Mesenchymal stem cell (in vitro differentiated cells and primary cell): Measurements from ENCODE around the gene RAP2A.

Experiments used
- DNase-seq: peaks from one replicate; pipeline ENCODE4 v3.0.0-alpha.2; 2013
- H2AFZ ChIP-seq: one replicate; pipeline ENCODE4 v1.6.1; 2013; ENCODE audit warnings: low read depth, mild to moderate bottlenecking, control low read depth, inconsistent platforms, low read length, moderate library complexity
- H2AK5ac ChIP-seq: 2 replicates; pipeline ENCODE4 v1.6.1; 2013; ENCODE audit warnings: low read length, moderate library complexity, mild to moderate bottlenecking, inconsistent platforms; ENCODE audit not compliant: severe bottlenecking
- H2BK120ac ChIP-seq: one replicate; pipeline ENCODE4 v1.6.1; 2013; ENCODE audit warnings: low read depth, mild to moderate bottlenecking, inconsistent platforms, low read length, moderate library complexity
- H2BK12ac ChIP-seq, 2 experiments: one replicate each; pipeline ENCODE4 v1.6.1; 2013; ENCODE audit warnings: inconsistent platforms in 2 of 2, low read length in 2 of 2, mild to moderate bottlenecking in 2 of 2, moderate library complexity in 2 of 2, control low read depth in 1 of 2
- H2BK15ac ChIP-seq: one replicate; pipeline ENCODE4 v1.6.1; 2013; ENCODE audit warnings: mild to moderate bottlenecking, low read depth, inconsistent platforms; ENCODE audit not compliant: poor library complexity, severe bottlenecking
- H2BK5ac ChIP-seq: 2 replicates; pipeline ENCODE4 v1.6.1; 2013; ENCODE audit warnings: low read depth, mild to moderate bottlenecking, low read length, control low read depth, inconsistent platforms; ENCODE audit not compliant: poor library complexity, severe bottlenecking
- H3K14ac ChIP-seq, 2 experiments: one replicate each; pipeline ENCODE4 v1.6.1; 2013; ENCODE audit warnings: inconsistent platforms in 2 of 2, low read length in 2 of 2, control low read depth in 1 of 2, mild to moderate bottlenecking in 1 of 2, moderate library complexity in 1 of 2
- H3K18ac ChIP-seq, 2 experiments: one replicate each; pipeline ENCODE4 v1.6.1; 2013; ENCODE audit warnings: inconsistent platforms in 2 of 2, low read length in 2 of 2, control low read depth in 1 of 2, low read depth in 1 of 2, mild to moderate bottlenecking in 1 of 2
- H3K23ac ChIP-seq, 2 experiments: one replicate each; pipeline ENCODE4 v1.6.1; 2013; ENCODE audit warnings: inconsistent platforms in 2 of 2, low read length in 2 of 2, mild to moderate bottlenecking in 2 of 2, moderate library complexity in 2 of 2, control low read depth in 1 of 2
- H3K27ac ChIP-seq: 2 replicates; pipeline ENCODE4 v1.5.1; 2013; ENCODE audit warnings: mild to moderate bottlenecking, moderate library complexity, low read length, control low read depth, inconsistent platforms; ENCODE audit not compliant: poor library complexity, severe bottlenecking
- H3K27me3 ChIP-seq, 2 experiments: 2 replicates each; pipeline versions ENCODE4 v1.6.1 to v1.7.0; 2013; ENCODE audit warnings: low read length in 2 of 2, mild to moderate bottlenecking in 2 of 2, moderate library complexity in 2 of 2, control low read depth in 1 of 2, inconsistent platforms in 1 of 2; ENCODE audit not compliant: control insufficient read depth in 1 of 2, insufficient read depth in 1 of 2
- H3K36me3 ChIP-seq, 2 experiments: 2 replicates each; pipeline versions ENCODE4 v1.6.1 to v1.7.0; 2013; ENCODE audit warnings: low read length in 2 of 2, control low read depth in 1 of 2, inconsistent platforms in 1 of 2, low read depth in 1 of 2, mild to moderate bottlenecking in 1 of 2; ENCODE audit not compliant: insufficient read depth in 2 of 2, control insufficient read depth in 1 of 2
- H3K4ac ChIP-seq, 2 experiments: one replicate each; pipeline ENCODE4 v1.6.1; 2013; ENCODE audit warnings: inconsistent platforms in 2 of 2, low read length in 2 of 2, mild to moderate bottlenecking in 2 of 2, moderate library complexity in 2 of 2, control low read depth in 1 of 2, low read depth in 1 of 2
- H3K4me1 ChIP-seq: 2 replicates; pipeline ENCODE4 v1.6.1; 2013; ENCODE audit warnings: low read depth, low read length, control low read depth; ENCODE audit not compliant: control insufficient read depth, insufficient read depth
- H3K4me2 ChIP-seq: 2 replicates; pipeline ENCODE4 v1.6.1; 2013; ENCODE audit warnings: low read length, mild to moderate bottlenecking, inconsistent platforms; ENCODE audit not compliant: poor library complexity, severe bottlenecking
- H3K4me3 ChIP-seq, 2 experiments: 2 replicates each; pipeline versions ENCODE4 v1.5.1 to v1.7.0; 2013; ENCODE audit warnings: low read length in 2 of 2, mild to moderate bottlenecking in 2 of 2, control low read depth in 1 of 2, low read depth in 1 of 2; ENCODE audit not compliant: insufficient read depth in 1 of 2
- H3K79me1 ChIP-seq: replicated peaks from 2 replicates; pipeline ENCODE4 v1.6.1; 2013; ENCODE audit warnings: mild to moderate bottlenecking, control low read depth, low read length, inconsistent platforms; ENCODE audit not compliant: poor library complexity, severe bottlenecking
- H3K9ac ChIP-seq: 2 replicates; pipeline ENCODE4 v1.7.0; 2013; ENCODE audit warnings: mild to moderate bottlenecking, low read length, moderate library complexity
- H3K9me3 ChIP-seq: 2 replicates; pipeline ENCODE4 v1.7.0; 2013; ENCODE audit warnings: mild to moderate bottlenecking, low read length; ENCODE audit not compliant: control insufficient read depth
- H4K8ac ChIP-seq: one replicate; pipeline ENCODE4 v1.6.1; 2013; ENCODE audit warnings: inconsistent platforms, mild to moderate bottlenecking, low read length, moderate library complexity
- H4K91ac ChIP-seq: one replicate; pipeline ENCODE4 v1.6.1; 2013; ENCODE audit warnings: mild to moderate bottlenecking, low read length, inconsistent platforms
- WGBS: methylation state at CpG from one replicate; pipeline ENCODE4 v1.1.7; 2013; ENCODE audit warnings: mixed read lengths; 5-methylcytosine and 5-hydroxymethylcytosine counted together

RAP2A gene

DNA sequence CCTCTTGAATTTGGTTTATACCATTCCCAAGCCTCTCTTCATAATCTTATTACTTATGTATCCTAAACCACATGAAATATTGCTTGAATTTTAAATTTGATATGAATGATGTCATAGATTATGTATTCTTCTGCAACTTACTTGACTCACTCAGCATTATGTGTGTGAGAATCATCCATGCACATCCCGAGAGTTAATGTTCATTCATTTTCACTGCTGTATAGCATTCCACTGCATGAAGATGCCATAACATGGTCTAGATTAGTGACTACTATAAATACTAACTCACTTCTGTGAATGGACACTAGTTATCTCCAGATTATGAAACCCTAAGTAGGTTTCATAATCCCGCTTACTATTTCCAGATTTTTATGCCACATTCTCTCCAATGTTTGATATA lies 25.0 kb upstream of the RAP2A start:
- Histone ChIP-seq H3K27me3 (no peaks in the 10 kb centered on the region), H3K14ac (no peak overlapping the region), H3K4ac (no peak overlapping the region), H2AK5ac (no peak overlapping the region), H2BK12ac (no peak overlapping the region), H3K18ac (no peak overlapping the region), H3K4me1 (peaks cover 2% of the 10 kb centered on the region), H3K9me3 (no peaks in the 10 kb centered on the region), H3K27ac (no peak overlapping the region), H3K4me2 (no peak overlapping the region), H3K9ac (no peak overlapping the region), H3K4me3 (no peak overlapping the region), H3K36me3 (no peaks in the 10 kb centered on the region), H2BK15ac (no peak overlapping the region), H2BK5ac (no peak overlapping the region), H3K79me1 (no peaks in the 10 kb centered on the region), H2BK120ac (no peak overlapping the region), H3K23ac (no peak overlapping the region), H4K91ac (no peak overlapping the region), H4K8ac (no peak overlapping the region), H2AFZ (no peak overlapping the region)
- DNase-seq = no peak
- WGBS = no CpG with 5 or more reads among the region's 2 CpGs

DNA sequence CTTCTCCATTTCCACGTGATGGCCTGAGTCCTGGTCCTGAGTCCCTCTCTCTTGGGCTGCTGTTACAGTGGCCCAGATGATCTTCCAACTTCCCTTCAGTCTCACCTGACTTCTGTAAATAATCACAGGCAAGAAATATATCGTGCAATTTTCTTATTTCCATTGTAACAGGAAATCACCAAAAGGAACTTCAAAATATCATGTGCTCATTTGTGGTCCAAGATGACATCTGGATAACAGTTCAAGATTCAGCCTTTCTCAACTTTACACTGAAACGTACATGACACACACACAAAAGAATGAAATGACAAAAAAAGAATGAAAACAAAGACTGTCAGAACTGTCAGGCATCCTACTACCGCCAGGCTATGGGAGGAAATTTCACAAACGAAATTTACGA lies 22.0 kb upstream of the RAP2A start:
- DNase-seq = no peak
- Histone ChIP-seq H3K4me2 (no peak overlapping the region), H3K4me1 (no peaks in the 10 kb centered on the region), H3K79me1 (no peaks in the 10 kb centered on the region), H3K27me3 (no peaks in the 10 kb centered on the region), H2BK5ac (no peak overlapping the region), H3K18ac (no peak overlapping the region), H4K91ac (no peak overlapping the region), H2AK5ac (no peak overlapping the region), H2BK12ac (no peak overlapping the region), H2BK120ac (no peak overlapping the region), H2AFZ (no peak overlapping the region), H2BK15ac (no peak overlapping the region), H3K4me3 (no peak overlapping the region), H3K27ac (no peak overlapping the region), H3K36me3 (no peaks in the 10 kb centered on the region), H3K23ac (no peak overlapping the region), H3K9me3 (no peaks in the 10 kb centered on the region), H4K8ac (no peak overlapping the region), H3K9ac (no peak overlapping the region), H3K14ac (no peak overlapping the region), H3K4ac (no peak overlapping the region)
- WGBS = 86% methylated on average over 6 of the region's 6 CpGs

DNA sequence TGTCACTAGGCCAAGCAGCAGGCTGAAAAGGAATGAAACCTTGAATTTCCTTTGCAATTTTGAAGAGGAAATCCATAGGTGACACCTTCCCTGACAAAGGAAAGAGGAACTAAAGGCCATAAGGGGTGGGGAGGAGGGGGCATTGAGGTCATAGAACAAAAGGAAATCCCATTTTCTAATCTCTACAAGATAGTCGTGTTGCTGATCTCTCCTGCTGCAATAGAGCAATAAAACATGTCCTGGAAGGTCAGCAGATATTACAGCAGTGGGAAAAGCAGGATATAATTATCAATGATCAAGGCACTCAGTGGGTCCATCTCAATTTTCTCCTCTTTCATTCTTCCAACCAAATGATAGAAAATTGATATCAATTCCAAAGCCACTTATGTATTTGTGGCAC lies 20.3 kb upstream of the RAP2A start:
- no peak overlapping the region for H4K8ac ChIP-seq
- no peak overlapping the region for H2AK5ac ChIP-seq
- H3K18ac ChIP-seq = no peak overlapping the region
- H3K27me3 ChIP-seq = no peaks in the 10 kb centered on the region
- H3K23ac ChIP-seq = no peak overlapping the region
- no peaks in the 10 kb centered on the region for H3K36me3 ChIP-seq
- no peak overlapping the region for H2BK5ac ChIP-seq
- no peak overlapping the region for H2BK120ac ChIP-seq
- H3K79me1 ChIP-seq = no peaks in the 10 kb centered on the region
- H2BK15ac ChIP-seq = no peak overlapping the region
- no peak overlapping the region for H2AFZ ChIP-seq
- DNase-seq = no peak
- H2BK12ac ChIP-seq = no peak overlapping the region
- H3K4me3 ChIP-seq = no peak overlapping the region
- no peak overlapping the region for H3K4me2 ChIP-seq
- no peaks in the 10 kb centered on the region for H3K9me3 ChIP-seq
- H4K91ac ChIP-seq = no peak overlapping the region
- WGBS = 0% methylated on average over 1 of the region's 1 CpG
- H3K4ac ChIP-seq = no peak overlapping the region
- no peak overlapping the region for H3K14ac ChIP-seq
- no peaks in the 10 kb centered on the region for H3K4me1 ChIP-seq
- no peak overlapping the region for H3K9ac ChIP-seq
- H3K27ac ChIP-seq = no peak overlapping the region

DNA sequence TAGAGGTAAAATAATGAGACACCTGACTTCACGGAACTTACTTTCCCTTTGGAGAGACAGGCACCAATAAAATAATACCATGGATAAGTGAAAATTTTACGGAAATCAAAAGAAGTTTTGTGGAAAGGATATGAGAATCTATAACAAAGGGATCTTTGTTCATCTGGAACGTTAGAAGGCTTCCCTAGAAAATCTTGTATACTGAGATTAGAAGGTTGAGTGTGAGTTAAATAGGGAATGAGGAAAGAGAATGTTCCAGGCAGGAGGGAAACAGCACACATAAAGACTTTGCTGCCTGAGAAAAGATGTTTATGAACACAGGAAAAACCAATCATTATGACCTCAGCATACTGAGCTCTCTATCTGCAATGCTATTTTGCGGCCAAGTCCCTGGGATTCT lies 19.6 kb upstream of the RAP2A start:
- Histone ChIP-seq H2BK5ac (no peak overlapping the region), H3K9ac (no peak overlapping the region), H3K4me2 (no peak overlapping the region), H2BK12ac (no peak overlapping the region), H3K36me3 (no peaks in the 10 kb centered on the region), H2AFZ (no peak overlapping the region), H3K4me1 (no peaks in the 10 kb centered on the region), H3K4me3 (no peak overlapping the region), H3K14ac (no peak overlapping the region), H4K91ac (no peak overlapping the region), H3K4ac (no peak overlapping the region), H3K27me3 (no peaks in the 10 kb centered on the region), H3K18ac (no peak overlapping the region), H3K9me3 (no peaks in the 10 kb centered on the region), H2AK5ac (no peak overlapping the region), H2BK120ac (no peak overlapping the region), H3K79me1 (no peaks in the 10 kb centered on the region), H3K23ac (no peak overlapping the region), H4K8ac (no peak overlapping the region), H2BK15ac (no peak overlapping the region), H3K27ac (no peak overlapping the region)
- no peak for DNase-seq
- 75% methylated on average over 2 of the region's 4 CpGs for WGBS
